GM12864 (cell line): ENCODE results near the gene RASAL2.

Source experiments
- DNase-seq: peaks from one replicate; pipeline ENCODE4 v3.0.0-alpha.2; 2011; ENCODE audit warnings: low read depth
- H3K4me3 ChIP-seq: 2 replicates; pipeline ENCODE4 v1.5.1; 2011; ENCODE audit warnings: mild to moderate bottlenecking, low read depth, low read length, control low read depth
- CTCF ChIP-seq: IDR thresholded peaks from 2 replicates; pipeline ENCODE4 v1.5.1; 2011; ENCODE audit warnings: low read depth, mild to moderate bottlenecking, moderate library complexity, low read length, control low read depth, inconsistent platforms; ENCODE audit errors: missing control alignments

RASAL2 gene

GRCh38 chr1:178484698-178485225 is 390.9 kb downstream of the RASAL2 start:
- no peak overlapping the region for H3K4me3 ChIP-seq
- TF ChIP-seq CTCF, result no peak
- DNase-seq, result no peak

- DNase-seq, result no peak
- no peak for TF ChIP-seq CTCF
- H3K4me3 ChIP-seq, result no peak overlapping the region
Observed at GRCh38 chr1:178485541-178485981, 391.7 kb downstream of the RASAL2 start.

GRCh38 chr1:178486100-178487069 is 392.5 kb downstream of the RASAL2 start:
- TF ChIP-seq CTCF, result no peak
- no peak for DNase-seq
- H3K4me3 ChIP-seq, result no peak overlapping the region

- TF ChIP-seq CTCF, result no peak
- H3K4me3 ChIP-seq, result no peak overlapping the region
- DNase-seq, result no peak
Observed at GRCh38 chr1:178487070-178487615, 393.2 kb downstream of the RASAL2 start.

- no peak overlapping the region for H3K4me3 ChIP-seq
- no peak for TF ChIP-seq CTCF
- DNase-seq, result no peak
Observed at GRCh38 chr1:178488393-178488792, 394.5 kb downstream of the RASAL2 start.

GRCh38 chr1:178489399-178489798 is 395.5 kb downstream of the RASAL2 start:
- no peak for DNase-seq
- no peak for TF ChIP-seq CTCF
- H3K4me3 ChIP-seq, result no peak overlapping the region
